GM19463 (cell line): ENCODE data around the gene ZNF440.

Source experiments
- ATAC-seq: cut with Tn5 transposase; IDR thresholded peaks from one replicate; pipeline ENCODE4 v1.9.1; 2021; ENCODE audit warnings: mild to moderate bottlenecking, moderate library complexity; ENCODE audit not compliant: unreplicated experiment

Gene ZNF440

GRCh38 chr19:11882606-11883005 is 68.5 kb downstream of the ZNF440 start:
- ATAC-seq = no peak
